MV-4-11 (cell line): Measurements from ENCODE around the gene NOL3.
A peak's percentile ranks its signal among the peaks of the same experiment; 100 is the strongest.

Experiments used
- DNase-seq: peaks from one replicate; lab custom pipeline; 2025; lab: John Stamatoyannopoulos, UW

Gene NOL3

GRCh38 chr16:67190041-67190440 lies 19.7 kb downstream of the NOL3 start, which contains the start of gene EXOC3L1:
TSS of gene EXOC3L1 (minus strand) at chr16:67190136. CDS start at chr16:67189676, 460 bp downstream.
- no peak for DNase-seq

GRCh38 chr16:67190448-67191399 lies 20.4 kb downstream of the NOL3 start:
- DNase-seq: no peak

GRCh38 chr16:67191411-67191994 lies 21.2 kb downstream of the NOL3 start:
- DNase-seq: no peak

- peak; percentile 88 for DNase-seq
These were observed 21.8 kb downstream of the NOL3 start, which contains the start of gene E2F4 for GRCh38 chr16:67191995-67192681. TSS of gene E2F4 (plus strand) at chr16:67192155. CDS start at chr16:67192228, 73 bp downstream.

- no peak for DNase-seq
These were observed 22.5 kb downstream of the NOL3 start for GRCh38 chr16:67192781-67193361.

GRCh38 chr16:67193536-67193935 lies 23.2 kb downstream of the NOL3 start:
- no peak for DNase-seq

- no peak for DNase-seq
These were observed 23.9 kb downstream of the NOL3 start for GRCh38 chr16:67194260-67194659.

- no peak for DNase-seq
These were observed 25.3 kb downstream of the NOL3 start for GRCh38 chr16:67195676-67196075.

- no peak for DNase-seq
These were observed 26.5 kb downstream of the NOL3 start for GRCh38 chr16:67196881-67197280.

GRCh38 chr16:67197704-67198103 lies 27.4 kb downstream of the NOL3 start:
- no peak for DNase-seq

GRCh38 chr16:67198238-67198734 lies 27.9 kb downstream of the NOL3 start:
- DNase-seq: peak; percentile 40

GRCh38 chr16:67199011-67199807 lies 28.9 kb downstream of the NOL3 start, which contains the start of gene ELMO3:
TSS of gene ELMO3 (plus strand) at chr16:67199131. CDS start at chr16:67199327, 196 bp downstream.
- no peak for DNase-seq

GRCh38 chr16:67199808-67200198 lies 29.5 kb downstream of the NOL3 start:
- DNase-seq: no peak

- no peak for DNase-seq
These were observed 30.2 kb downstream of the NOL3 start for GRCh38 chr16:67200491-67200890.

GRCh38 chr16:67201411-67202345 lies 31.3 kb downstream of the NOL3 start:
- DNase-seq: no peak

- DNase-seq: no peak
These were observed 32.1 kb downstream of the NOL3 start for GRCh38 chr16:67202426-67202825.

- DNase-seq: no peak
These were observed 32.7 kb downstream of the NOL3 start for GRCh38 chr16:67202956-67203493.

GRCh38 chr16:67204076-67204475 lies 33.7 kb downstream of the NOL3 start:
- no peak for DNase-seq

GRCh38 chr16:67206129-67206837 lies 35.9 kb downstream of the NOL3 start:
- no peak for DNase-seq
